ENCODE measurements around the gene NRROS.
"Not testable (repeated sequence)": the region's sequence is repeated elsewhere in the genome, so short reads cannot be mapped to it uniquely, and the experiment has no call there.

DNA sequence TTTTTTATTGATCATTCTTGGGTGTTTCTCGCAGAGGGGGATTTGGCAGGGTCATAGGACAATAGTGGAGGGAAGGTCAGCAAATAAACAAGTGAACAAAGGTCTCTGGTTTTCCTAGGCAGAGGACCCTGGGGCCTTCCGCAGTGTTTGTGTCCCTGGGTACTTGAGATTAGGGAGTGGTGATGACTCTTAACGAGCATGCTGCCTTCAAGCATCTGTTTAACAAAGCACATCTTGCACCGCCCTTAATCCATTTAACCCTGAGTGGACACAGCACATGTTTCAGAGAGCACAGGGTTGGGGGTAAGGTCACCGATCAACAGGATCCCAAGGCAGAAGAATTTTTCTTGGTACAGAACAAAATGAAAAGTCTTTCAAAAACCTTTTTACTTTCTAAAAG lies 19.9 kb upstream of the NRROS start:
- not testable (repeated sequence) for TF ChIP-seq EZH2 (optimal IDR thresholded peaks at IDR 0.05; ENCODE audit: low read depth, low read length); CTCF (IDR thresholded peaks at IDR 0.05; ENCODE audit: low read length); EZH2phosphoT487 (IDR thresholded peaks at IDR 0.05; ENCODE audit: low read length)

Data from MM.1S (cell line).